Endothelial cell of umbilical vein (primary cell): ENCODE data around the gene IGHMBP2. TPM values are rescaled to one million over a fixed set of nuclear protein-coding genes. Genes with fewer than 3 reads are reported as not detected.

ENCODE experiments used
- BruUV-seq: library from RNA; stranded (reverse); fragments of 400-500 nt; replicated peaks from 2 replicates; lab custom pipeline; 2021; lab: Mats Ljungman, UMichigan
- CTCF ChIA-PET: fragments of 300-600, 350-600 bp; sonication (Branson Sonifier 250); formaldehyde crosslinking; loops from one replicate; lab custom pipeline; 2021; ENCODE audit warnings: antibody characterized with exemption, inconsistent platforms; lab: Charles Lee
- POLR2A ChIA-PET: fragments of 300-600, 350-600 bp; sonication (Branson Sonifier 250); formaldehyde crosslinking; loops from one replicate; lab custom pipeline; 2021; ENCODE audit warnings: antibody characterized with exemption, inconsistent platforms; lab: Charles Lee
- DNase-seq: peaks from one replicate; pipeline ENCODE4 v3.0.0-alpha.2; 2011; ENCODE audit warnings: low read depth, low spot score
- FAIRE-seq: peaks from 2 replicates; lab custom pipeline; 2011; peaks lifted over from hg19 to GRCh38; lab: Jason Lieb, UNC
- H2AFZ ChIP-seq: 2 replicates; pipeline ENCODE4 v1.6.0; 2012; ENCODE audit warnings: low read depth, low read length, control low read depth, inconsistent platforms
- H3K27ac ChIP-seq: 2 replicates; pipeline ENCODE4 v1.5.1; 2011; ENCODE audit warnings: low read depth, mild to moderate bottlenecking, control low read depth, low read length, moderate library complexity; ENCODE audit not compliant: insufficient read depth
- H3K27me3 ChIP-seq, 2 experiments: 2 replicates each; pipeline versions ENCODE4 v1.6.0 to v1.6.1; 2011; ENCODE audit warnings: low read length in 2 of 2, mixed read lengths in 1 of 2; ENCODE audit not compliant: control insufficient read depth in 2 of 2, insufficient read depth in 2 of 2
- H3K36me3 ChIP-seq, 2 experiments: 2 replicates in 1 of 2; 3 replicates in 1 of 2; pipeline ENCODE4 v1.5.1; 2011; ENCODE audit warnings: low read length in 2 of 2, mild to moderate bottlenecking in 1 of 2, moderate library complexity in 1 of 2; ENCODE audit not compliant: control insufficient read depth in 2 of 2, insufficient read depth in 2 of 2; ENCODE audit errors: extremely low read depth in 1 of 2
- H3K4me1 ChIP-seq: 3 replicates; pipeline ENCODE4 v1.5.1; 2011; ENCODE audit warnings: mild to moderate bottlenecking, low read length; ENCODE audit not compliant: control insufficient read depth, insufficient read depth; ENCODE audit errors: extremely low read depth
- H3K4me2 ChIP-seq: 2 replicates; pipeline ENCODE4 v1.6.1; 2011; ENCODE audit warnings: low read length, control low read depth, mixed read lengths; ENCODE audit not compliant: insufficient read depth
- H3K4me3 ChIP-seq, 3 experiments: fragments of 200-600 bp in 1 of 3; sonication (generic), shearing (Covaris generic) in 1 of 3; replicated peaks in 1 of 3; 2 replicates each; pipeline ENCODE4 v1.5.1; 2011 to 2016; ENCODE audit warnings: control low read depth in 3 of 3, low read length in 3 of 3, mild to moderate bottlenecking in 2 of 3, inconsistent platforms in 1 of 3, low read depth in 1 of 3, moderate library complexity in 1 of 3; ENCODE audit not compliant: insufficient read depth in 1 of 3
- H3K79me2 ChIP-seq: 2 replicates; pipeline ENCODE4 v1.6.0; 2012; ENCODE audit warnings: low read length, inconsistent platforms; ENCODE audit not compliant: control insufficient read depth, insufficient read depth
- H3K9ac ChIP-seq: replicated peaks from 2 replicates; pipeline ENCODE3; 2011; ENCODE audit warnings: low read length, control low read depth; ENCODE audit not compliant: insufficient read depth; ENCODE audit errors: extremely low read depth
- H3K9me1 ChIP-seq: replicated peaks from 3 replicates; pipeline ENCODE4 v1.6.0; 2011; ENCODE audit warnings: mild to moderate bottlenecking, low read length; ENCODE audit not compliant: control insufficient read depth, insufficient read depth; ENCODE audit errors: extremely low read depth
- H3K9me3 ChIP-seq: replicated peaks from 2 replicates; pipeline ENCODE4 v1.5.1; 2012; ENCODE audit warnings: low read length, inconsistent platforms; ENCODE audit not compliant: control insufficient read depth, insufficient read depth
- H4K20me1 ChIP-seq: replicated peaks from 2 replicates; pipeline ENCODE3; 2011; ENCODE audit warnings: mild to moderate bottlenecking, low read length; ENCODE audit not compliant: control insufficient read depth, insufficient read depth; ENCODE audit errors: extremely low read depth
- EZH2 ChIP-seq: IDR thresholded peaks from 2 replicates; pipeline ENCODE4 v1.6.1; 2012; ENCODE audit warnings: borderline replicate concordance, low read depth, mild to moderate bottlenecking, moderate library complexity, low read length, inconsistent platforms; ENCODE audit not compliant: severe bottlenecking
- FOS ChIP-seq: IDR thresholded peaks from 2 replicates; pipeline ENCODE4 v1.6.1; 2011; ENCODE audit warnings: mild to moderate bottlenecking, low read length, moderate library complexity, borderline replicate concordance; ENCODE audit not compliant: insufficient read depth
- GATA2 ChIP-seq: IDR thresholded peaks from 2 replicates; pipeline ENCODE4 v1.7.0; 2011; ENCODE audit warnings: low read depth, mild to moderate bottlenecking, moderate library complexity, mixed read lengths, low read length; ENCODE audit not compliant: insufficient read length, insufficient read depth
- JUN ChIP-seq: IDR thresholded peaks from 2 replicates; pipeline ENCODE4 v1.6.1; 2011; ENCODE audit warnings: borderline replicate concordance, low read depth; ENCODE audit not compliant: insufficient read length, insufficient read depth
- MYC ChIP-seq: IDR thresholded peaks from one replicate; pipeline ENCODE4 v1.6.1; 2011; ENCODE audit warnings: mild to moderate bottlenecking, low read depth, low read length
- POLR2A ChIP-seq: IDR thresholded peaks from 2 replicates; pipeline ENCODE4 v1.6.1; 2012; ENCODE audit warnings: low read depth, mild to moderate bottlenecking, control low read depth, low read length
- POLR2AphosphoS5 ChIP-seq: IDR thresholded peaks from 2 replicates; pipeline ENCODE4 v1.6.1; 2012; ENCODE audit warnings: low read depth, mild to moderate bottlenecking, control low read depth, low read length, moderate library complexity; ENCODE audit not compliant: insufficient read depth
- dilution Hi-C: fragments of 300-500 bp; cut with MboI; formaldehyde crosslinking; loops from one replicate; pipeline ENCODE4 v1.15.0; 2019; ENCODE audit warnings: low sequenced_read_pairs; ENCODE audit not compliant: extremely low pct_ligation_motif_present
- intact Hi-C: fragments of 100-400 bp; cut with micrococcal nuclease; formaldehyde crosslinking; loops from one replicate; pipeline ENCODE4 v1.10.0; 2022
- polyA plus RNA-seq, 4 experiments: library from polyadenylated mRNA; depleted of rRNA in 3 of 4; stranded (reverse) in 3 of 4; unstranded in 1 of 4; fragments of >200 nt; gene quantifications; 2 replicates each; pipeline versions ENCODE4 v1.2.1 to v1.2.3, GENCODE V29; 2011 to 2012; ENCODE audit warnings: missing spikeins in 1 of 4
- total RNA-seq: library from RNA; stranded (reverse); gene quantifications from 2 replicates; pipeline ENCODE4 v1.2.3, GENCODE V29; 2021
- TF ChIP-seq, protein P1 (sequence below): IDR thresholded peaks from 2 replicates; pipeline ENCODE4 v1.6.1; 2011; ENCODE audit not compliant: insufficient read depth, insufficient read length
- TF ChIP-seq, protein P2 (sequence below), 2 donors: IDR thresholded peaks; 1 replicate in 1 of 2; 2 replicates in 1 of 2; pipeline ENCODE4 v1.5.1; 2011; ENCODE audit warnings: low read length in 2 of 2, mild to moderate bottlenecking in 2 of 2, moderate library complexity in 2 of 2, control low read depth in 1 of 2, inconsistent platforms in 1 of 2, low read depth in 1 of 2; ENCODE audit not compliant: insufficient read depth in 1 of 2; ENCODE audit errors: extremely low read depth in 1 of 2

The IGHMBP2 gene
- total and polyA plus RNA-seq, 2 donors (not counting 3 experiments of a cell fraction or from before 2014, with no cell fraction given), result 10.9 to 25.1 TPM

DNA sequence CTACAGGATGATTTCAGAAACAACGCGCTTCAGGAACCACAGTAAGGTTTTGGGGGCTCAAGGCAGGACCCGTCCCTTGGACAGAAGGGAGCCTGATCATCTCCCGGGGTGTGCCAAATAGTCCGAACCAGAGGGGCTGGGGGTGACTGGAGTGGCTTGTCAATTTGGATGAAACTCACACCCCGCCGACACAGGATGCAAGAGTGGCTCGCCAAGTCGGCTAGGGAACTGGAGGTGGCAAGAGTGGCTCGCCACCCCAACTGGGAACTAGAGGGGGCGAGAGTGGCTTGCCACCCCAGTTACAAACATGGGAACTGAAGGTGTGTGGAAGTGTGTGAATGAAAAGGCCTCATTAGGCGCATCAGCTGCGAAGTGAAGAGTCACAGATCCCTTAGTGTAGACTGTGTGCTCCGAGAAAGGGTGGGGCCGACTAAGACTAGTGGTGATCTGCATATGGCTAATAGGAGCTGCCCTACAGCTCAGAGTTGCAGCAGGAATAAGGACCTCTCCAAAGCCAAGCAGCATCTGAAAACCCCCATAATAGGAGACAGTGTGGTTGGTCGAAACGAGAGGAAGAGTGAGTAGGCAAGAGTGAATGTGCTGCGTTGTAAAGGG is 35.4 kb upstream of the IGHMBP2 start:
- Histone ChIP-seq H3K4me2 (no peak overlapping the region), H3K79me2 (no peaks in the 10 kb centered on the region), H3K9me3 (no peaks in the 10 kb centered on the region), H2AFZ (no peak overlapping the region), H3K27ac (no peak overlapping the region), H3K27me3 (peaks cover 0 to under 1% of the 10 kb centered on the region in 2 experiments), H3K4me1 (peaks cover 11% of the 10 kb centered on the region), H3K4me3 (no peak overlapping the region), H3K9ac (no peak overlapping the region), H3K36me3 (no peaks in the 10 kb centered on the region), H4K20me1 (no peaks in the 10 kb centered on the region), H3K9me1 (no peaks in the 10 kb centered on the region)
- dilution Hi-C loops, result no loop called here
- no TSS peak for BruUV-seq
- DNase-seq (no peak), FAIRE-seq (no peak)
- TF ChIP-seq MYC, result no peak
- TF ChIP-seq, protein P1, sequence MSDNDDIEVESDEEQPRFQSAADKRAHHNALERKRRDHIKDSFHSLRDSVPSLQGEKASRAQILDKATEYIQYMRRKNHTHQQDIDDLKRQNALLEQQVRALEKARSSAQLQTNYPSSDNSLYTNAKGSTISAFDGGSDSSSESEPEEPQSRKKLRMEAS, result no peak
- TF ChIP-seq, protein P2, sequence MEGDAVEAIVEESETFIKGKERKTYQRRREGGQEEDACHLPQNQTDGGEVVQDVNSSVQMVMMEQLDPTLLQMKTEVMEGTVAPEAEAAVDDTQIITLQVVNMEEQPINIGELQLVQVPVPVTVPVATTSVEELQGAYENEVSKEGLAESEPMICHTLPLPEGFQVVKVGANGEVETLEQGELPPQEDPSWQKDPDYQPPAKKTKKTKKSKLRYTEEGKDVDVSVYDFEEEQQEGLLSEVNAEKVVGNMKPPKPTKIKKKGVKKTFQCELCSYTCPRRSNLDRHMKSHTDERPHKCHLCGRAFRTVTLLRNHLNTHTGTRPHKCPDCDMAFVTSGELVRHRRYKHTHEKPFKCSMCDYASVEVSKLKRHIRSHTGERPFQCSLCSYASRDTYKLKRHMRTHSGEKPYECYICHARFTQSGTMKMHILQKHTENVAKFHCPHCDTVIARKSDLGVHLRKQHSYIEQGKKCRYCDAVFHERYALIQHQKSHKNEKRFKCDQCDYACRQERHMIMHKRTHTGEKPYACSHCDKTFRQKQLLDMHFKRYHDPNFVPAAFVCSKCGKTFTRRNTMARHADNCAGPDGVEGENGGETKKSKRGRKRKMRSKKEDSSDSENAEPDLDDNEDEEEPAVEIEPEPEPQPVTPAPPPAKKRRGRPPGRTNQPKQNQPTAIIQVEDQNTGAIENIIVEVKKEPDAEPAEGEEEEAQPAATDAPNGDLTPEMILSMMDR (IDR thresholded peaks at IDR 0.05; ENCODE audit: extremely low read depth in 1 of 2, insufficient read depth in 1 of 2, low read depth in 1 of 2, low read length in 2 of 2), result no peak
- TF ChIP-seq POLR2AphosphoS5, result no peak
- TF ChIP-seq EZH2, result no peak
- TF ChIP-seq JUN, result no peak
- TF ChIP-seq FOS, result no peak
- TF ChIP-seq POLR2A, result no peak
- no peak for TF ChIP-seq GATA2
- ChIA-PET POLR2A (no interaction called here), CTCF (no interaction called here)
- intact Hi-C loops, result loop anchor here (5.0 kb wide), 1 partner anchor 41 kb away; no protein-coding TSS in a partner anchor
